OCI-LY1 (cell line): ENCODE results near the gene LANCL3.

ENCODE experiments used
- H2AFZ ChIP-seq: fragments of 200-600 bp; sonication (generic), shearing (Covaris generic); 2 replicates; pipeline ENCODE4 v1.6.0; 2014; ENCODE audit warnings: antibody characterized with exemption, mild to moderate bottlenecking, low read length
- H3F3A ChIP-seq: fragments of 200-600 bp; sonication (generic), shearing (Covaris generic); 2 replicates; pipeline ENCODE4 v1.6.0; 2014; ENCODE audit warnings: mild to moderate bottlenecking, antibody characterized with exemption, low read length, moderate library complexity; ENCODE audit not compliant: insufficient read depth
- H3K27ac ChIP-seq: fragments of 200-600 bp; sonication (generic); 2 replicates; pipeline ENCODE4 v1.5.1; 2014; ENCODE audit warnings: low read length, mixed run types, mild to moderate bottlenecking, low read depth; ENCODE audit not compliant: poor library complexity, severe bottlenecking
- H3K27me3 ChIP-seq: fragments of 200-600 bp; sonication (generic); 2 replicates; pipeline ENCODE4 v1.6.0; 2014; ENCODE audit warnings: antibody characterized with exemption, mild to moderate bottlenecking, low read length, moderate library complexity; ENCODE audit not compliant: insufficient read depth
- H3K36me3 ChIP-seq: fragments of 200-600 bp; sonication (generic); 2 replicates; pipeline ENCODE4 v1.6.1; 2014; ENCODE audit warnings: mild to moderate bottlenecking, antibody characterized with exemption, low read length, moderate library complexity, mixed read lengths; ENCODE audit not compliant: insufficient read depth
- H3K4me1 ChIP-seq: fragments of 200-600 bp; sonication (generic); 2 replicates; pipeline ENCODE4 v1.5.1; 2014; ENCODE audit warnings: mild to moderate bottlenecking, low read length, moderate library complexity; ENCODE audit not compliant: insufficient read depth, severe bottlenecking
- H3K4me2 ChIP-seq: fragments of 200-600 bp; sonication (generic), shearing (Covaris generic); 2 replicates; pipeline ENCODE4 v1.6.1; 2014; ENCODE audit warnings: low read length
- H3K4me3 ChIP-seq: fragments of 200-600 bp; sonication (generic); 2 replicates; pipeline ENCODE4 v1.5.1; 2014; ENCODE audit warnings: low read length, low read depth, mild to moderate bottlenecking, mixed read lengths; ENCODE audit not compliant: poor library complexity, severe bottlenecking
- H3K79me2 ChIP-seq: fragments of 200-600 bp; shearing (Covaris generic); 2 replicates; pipeline ENCODE4 v1.6.1; 2016; ENCODE audit warnings: mixed run types, low read length, mixed read lengths; ENCODE audit not compliant: insufficient read depth
- H3K9ac ChIP-seq: fragments of 200-600 bp; sonication (generic), shearing (Covaris generic); 2 replicates; pipeline ENCODE4 v1.6.1; 2014; ENCODE audit warnings: mild to moderate bottlenecking, low read length, mixed read lengths
- H3K9me2 ChIP-seq: fragments of 200-600 bp; sonication (generic), shearing (Covaris generic); 2 replicates; pipeline ENCODE4 v1.6.1; 2014; ENCODE audit warnings: low read depth, mild to moderate bottlenecking, low read length, mixed read lengths
- H3K9me3 ChIP-seq: fragments of 200-600 bp; shearing (Covaris generic); 2 replicates; pipeline ENCODE4 v1.6.1; 2014; ENCODE audit warnings: low read length, mixed read lengths
- H4K20me1 ChIP-seq: fragments of 200-600 bp; sonication (generic), shearing (Covaris generic); 2 replicates; pipeline ENCODE4 v1.6.0; 2016; ENCODE audit warnings: mild to moderate bottlenecking, low read length; ENCODE audit not compliant: insufficient read depth
- CTCF ChIP-seq: fragments of 200-600 bp; sonication (generic), shearing (Covaris generic); IDR thresholded peaks from 2 replicates; pipeline ENCODE4 v1.5.1; 2017; ENCODE audit warnings: mild to moderate bottlenecking, antibody characterized with exemption, low read length, moderate library complexity, mixed read lengths
- EZH2 ChIP-seq: fragments of 200-600 bp; sonication (generic), shearing (Covaris generic); IDR thresholded peaks from 2 replicates; pipeline ENCODE4 v1.8.0; 2017; ENCODE audit warnings: borderline replicate concordance, mixed run types, mild to moderate bottlenecking, antibody characterized with exemption, low read length, moderate library complexity, mixed read lengths

Gene LANCL3

GRCh38 chrX:37653397-37654085 is 82.1 kb downstream of the LANCL3 start:
- Histone ChIP-seq H4K20me1 (no peaks in the 10 kb centered on the region), H3K4me3 (no peak overlapping the region), H3K9me2 (no peaks in the 10 kb centered on the region), H3K27me3 (no peaks in the 10 kb centered on the region), H3K9ac (no peak overlapping the region), H3K36me3 (no peaks in the 10 kb centered on the region), H3K27ac (no peak overlapping the region), H3F3A (no peaks in the 10 kb centered on the region), H3K9me3 (no peaks in the 10 kb centered on the region), H2AFZ (no peak overlapping the region), H3K4me1 (no peaks in the 10 kb centered on the region), H3K79me2 (no peaks in the 10 kb centered on the region), H3K4me2 (no peak overlapping the region)
- TF ChIP-seq EZH2 (no peak), CTCF (no peak)

GRCh38 chrX:37658343-37659030 is 87.0 kb downstream of the LANCL3 start:
- H2AFZ ChIP-seq, result no peak overlapping the region
- H3K27ac ChIP-seq, result no peak overlapping the region
- no peaks in the 10 kb centered on the region for H4K20me1 ChIP-seq
- H3K27me3 ChIP-seq, result no peaks in the 10 kb centered on the region
- H3K4me3 ChIP-seq, result no peak overlapping the region
- no peaks in the 10 kb centered on the region for H3K79me2 ChIP-seq
- H3K9me3 ChIP-seq, result no peaks in the 10 kb centered on the region
- H3K36me3 ChIP-seq, result no peaks in the 10 kb centered on the region
- H3K9ac ChIP-seq, result no peak overlapping the region
- H3K4me2 ChIP-seq, result no peak overlapping the region
- no peaks in the 10 kb centered on the region for H3K9me2 ChIP-seq
- no peaks in the 10 kb centered on the region for H3F3A ChIP-seq
- TF ChIP-seq CTCF (no peak), EZH2 (no peak)
- no peaks in the 10 kb centered on the region for H3K4me1 ChIP-seq

DNA sequence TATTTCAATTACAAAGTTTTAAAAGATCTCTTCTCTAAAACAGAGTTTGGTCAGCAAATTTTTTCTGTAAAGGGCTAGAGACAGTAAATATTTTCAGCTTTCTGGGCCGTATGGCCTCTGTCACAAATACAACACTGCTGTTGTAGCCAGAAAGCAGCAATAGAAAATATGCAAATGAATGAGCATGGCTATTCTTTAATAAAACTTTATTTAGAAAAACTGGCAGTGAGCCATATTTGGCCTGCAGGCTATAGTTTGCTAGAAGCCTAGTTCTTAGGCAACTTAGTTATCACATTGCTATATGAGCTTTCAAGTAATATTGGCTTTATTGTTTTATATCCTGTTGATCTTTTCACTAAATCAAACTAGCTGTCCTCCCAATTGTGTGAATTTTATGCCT is 87.6 kb downstream of the LANCL3 start:
- no peaks in the 10 kb centered on the region for H3K27me3 ChIP-seq
- H3K79me2 ChIP-seq, result no peaks in the 10 kb centered on the region
- H3K9ac ChIP-seq, result no peak overlapping the region
- no peak overlapping the region for H3K4me3 ChIP-seq
- no peaks in the 10 kb centered on the region for H4K20me1 ChIP-seq
- no peak overlapping the region for H3K4me2 ChIP-seq
- TF ChIP-seq EZH2 (no peak), CTCF (no peak)
- no peaks in the 10 kb centered on the region for H3K9me3 ChIP-seq
- H3K4me1 ChIP-seq, result no peaks in the 10 kb centered on the region
- H2AFZ ChIP-seq, result no peak overlapping the region
- no peaks in the 10 kb centered on the region for H3K9me2 ChIP-seq
- H3F3A ChIP-seq, result no peaks in the 10 kb centered on the region
- H3K27ac ChIP-seq, result no peak overlapping the region
- no peaks in the 10 kb centered on the region for H3K36me3 ChIP-seq
